Measurements from ENCODE around the gene FAM221B. TPM values are rescaled to one million over a fixed set of nuclear protein-coding genes. Genes with fewer than 3 reads are reported as not detected.
A peak's percentile ranks its signal among the peaks of the same experiment; 100 is the strongest.

The FAM221B gene
- total RNA-seq, 4 donors from 2014 or later = not detected

- no peak for ATAC-seq
- H3K36me3 ChIP-seq = no peaks in the 10 kb centered on the region
- H3K27ac ChIP-seq = peak overlapping the region in 2 of 4 donors; percentile 19 to 69
- TF ChIP-seq CTCF (IDR thresholded peaks at IDR 0.05 in 4 of 5, conservative IDR thresholded peaks at IDR 0.05 in 1 of 5) (no peak), POLR2A (IDR thresholded peaks at IDR 0.05) (no peak)
- H3K9me3 ChIP-seq = no peaks in the 10 kb centered on the region
- DNase-seq = no peak
- no peak overlapping the region for H3K4me3 ChIP-seq
- no peaks in the 10 kb centered on the region for H3K27me3 ChIP-seq
- intact Hi-C loops (cut with DNase I; ENCODE audit: low total_unique reads) = no loop called here
- H3K4me1 ChIP-seq = peaks cover 29 to 39% of the 10 kb centered on the region in 2 donors
- in situ Hi-C loops (cut with MboI; ENCODE audit: low sequenced_read_pairs in 4 of 4) = no loop called here
Observed at GRCh38 chr9:35771943-35772342, 56.6 kb downstream of the FAM221B start.

GRCh38 chr9:35771534-35771933 lies 57.0 kb downstream of the FAM221B start:
- in situ Hi-C loops (cut with MboI; ENCODE audit: low sequenced_read_pairs in 4 of 4) = no loop called here
- H3K27me3 ChIP-seq = no peaks in the 10 kb centered on the region
- ATAC-seq = no peak

DNA sequence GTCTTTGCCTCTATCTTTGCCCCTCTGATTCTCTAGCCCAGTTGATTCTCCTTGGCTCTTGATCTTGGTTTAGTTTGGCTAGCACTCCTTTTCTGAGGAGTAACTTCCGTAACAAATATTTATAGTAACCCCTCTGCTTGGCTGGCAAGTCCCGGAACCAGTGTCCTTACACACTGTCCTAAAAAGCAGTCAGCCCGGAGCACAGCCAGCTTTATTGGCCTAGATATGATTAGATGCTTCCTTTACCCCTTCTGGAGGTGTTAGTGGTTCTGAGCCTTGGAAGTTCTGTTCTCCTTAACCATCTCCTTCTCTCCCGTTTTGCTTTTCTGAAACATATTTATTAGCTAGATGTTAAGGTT lies 57.5 kb downstream of the FAM221B start:
- in situ Hi-C loops (cut with MboI; ENCODE audit: low sequenced_read_pairs in 4 of 4) (no loop called here), intact Hi-C loops (cut with DNase I; ENCODE audit: low total_unique reads) (no loop called here)
- H3K36me3 ChIP-seq = no peaks in the 10 kb centered on the region
- H3K9me3 ChIP-seq = no peaks in the 10 kb centered on the region
- H3K27me3 ChIP-seq = no peaks in the 10 kb centered on the region
- TF ChIP-seq POLR2A (IDR thresholded peaks at IDR 0.05) = no peak
- TF ChIP-seq CTCF (IDR thresholded peaks at IDR 0.05 in 4 of 5, conservative IDR thresholded peaks at IDR 0.05 in 1 of 5) = no peak
- H3K4me3 ChIP-seq = no peak overlapping the region
- DNase-seq (peak in 1 of 2 donors; percentile 59), ATAC-seq (peak; percentile 87 to 95)
- H3K4me1 ChIP-seq = peaks cover 28 to 38% of the 10 kb centered on the region in 2 donors
- H3K27ac ChIP-seq = peak overlapping the region; percentile 65 to 75 (median 68)

More at GRCh38 chr9:35771534-35771933, 57.0 kb downstream of the FAM221B start:
- Histone ChIP-seq H3K4me3 (no peak overlapping the region), H3K4me1 (peaks cover 29 to 41% of the 10 kb centered on the region in 2 donors), H3K9me3 (no peaks in the 10 kb centered on the region), H3K27ac (peak overlapping the region; percentile 65 to 75 (median 68)), H3K36me3 (no peaks in the 10 kb centered on the region)
- intact Hi-C loops (cut with DNase I; ENCODE audit: low total_unique reads) = no loop called here
- no peak for TF ChIP-seq CTCF (IDR thresholded peaks at IDR 0.05 in 4 of 5, conservative IDR thresholded peaks at IDR 0.05 in 1 of 5)
- no peak for TF ChIP-seq POLR2A (IDR thresholded peaks at IDR 0.05)
- no peak for DNase-seq

DNA sequence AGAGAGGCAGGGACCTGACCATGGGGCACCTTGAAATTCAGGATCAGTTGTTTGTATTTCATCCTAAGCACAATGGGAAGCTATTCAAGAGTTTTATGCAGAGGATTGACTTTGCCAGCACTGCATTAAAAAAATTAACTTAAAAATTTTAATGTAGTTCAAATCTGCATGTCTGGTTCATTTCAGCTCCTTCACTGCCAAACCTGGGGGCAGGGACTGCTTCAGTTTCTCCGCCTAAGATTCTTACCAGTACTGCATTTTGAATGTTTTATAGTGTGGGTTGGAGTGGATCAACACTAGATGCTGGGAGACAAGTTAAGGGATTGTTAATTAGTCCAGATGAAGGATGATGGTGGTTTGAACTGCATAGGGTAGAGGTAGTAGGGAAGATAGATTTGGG lies 58.8 kb downstream of the FAM221B start:
- no peaks in the 10 kb centered on the region for H3K27me3 ChIP-seq
- ATAC-seq = no peak
- H3K9me3 ChIP-seq = no peaks in the 10 kb centered on the region
- no peak overlapping the region for H3K4me3 ChIP-seq
- no peak overlapping the region for H3K27ac ChIP-seq
- peaks cover 22 to 26% of the 10 kb centered on the region in 2 donors for H3K4me1 ChIP-seq
- in situ Hi-C loops (cut with MboI; ENCODE audit: low sequenced_read_pairs in 4 of 4) (no loop called here), intact Hi-C loops (cut with DNase I; ENCODE audit: low total_unique reads) (no loop called here)
- no peak for DNase-seq
- TF ChIP-seq CTCF (IDR thresholded peaks at IDR 0.05 in 4 of 5, conservative IDR thresholded peaks at IDR 0.05 in 1 of 5) = no peak
- TF ChIP-seq POLR2A (IDR thresholded peaks at IDR 0.05) = no peak
- no peaks in the 10 kb centered on the region for H3K36me3 ChIP-seq

- H3K27ac ChIP-seq = no peak overlapping the region
- no peaks in the 10 kb centered on the region for H3K27me3 ChIP-seq
- DNase-seq (no peak), ATAC-seq (no peak)
- peaks cover 21 to 26% of the 10 kb centered on the region in 2 donors for H3K4me1 ChIP-seq
- TF ChIP-seq CTCF (IDR thresholded peaks at IDR 0.05 in 4 of 5, conservative IDR thresholded peaks at IDR 0.05 in 1 of 5) (no peak), POLR2A (IDR thresholded peaks at IDR 0.05) (no peak)
- H3K4me3 ChIP-seq = no peak overlapping the region
- no peaks in the 10 kb centered on the region for H3K9me3 ChIP-seq
- H3K36me3 ChIP-seq = no peaks in the 10 kb centered on the region
- intact Hi-C loops (cut with DNase I; ENCODE audit: low total_unique reads) = no loop called here
- in situ Hi-C loops (cut with MboI; ENCODE audit: low sequenced_read_pairs in 4 of 4) = no loop called here
Observed at GRCh38 chr9:35767458-35767857, 61.1 kb downstream of the FAM221B start.
